Smooth muscle cell (in vitro differentiated cells): ENCODE data around the gene PDXK. TPM values are rescaled to one million over a fixed set of nuclear protein-coding genes. Genes with fewer than 3 reads are reported as not detected.

ENCODE experiments used
- DNase-seq: peaks from one replicate; lab custom pipeline; 2025; ENCODE audit not compliant: unreplicated experiment; lab: John Stamatoyannopoulos, UW
- H2AFZ ChIP-seq: fragments of 200-600 bp; sonication (generic); 2 replicates; pipeline ENCODE4 v1.6.0; 2016; ENCODE audit warnings: antibody characterized with exemption, low read depth, mild to moderate bottlenecking
- H3F3A ChIP-seq: fragments of 200-600 bp; sonication (generic); 2 replicates; pipeline ENCODE4 v1.6.0; 2017; ENCODE audit warnings: antibody characterized with exemption, low read depth
- H3K27ac ChIP-seq: fragments of 200-600 bp; sonication (generic); 2 replicates; pipeline ENCODE4 v1.5.1; 2016; ENCODE audit warnings: low read depth, mild to moderate bottlenecking
- H3K27me3 ChIP-seq: fragments of 200-600 bp; sonication (generic); 2 replicates; pipeline ENCODE4 v1.6.1; 2016; ENCODE audit warnings: low read depth, mild to moderate bottlenecking
- H3K36me3 ChIP-seq: fragments of 200-600 bp; sonication (generic); 2 replicates; pipeline ENCODE4 v1.5.1; 2016; ENCODE audit warnings: low read depth
- H3K4me1 ChIP-seq: fragments of 200-600 bp; sonication (generic); 2 replicates; pipeline ENCODE4 v1.5.1; 2016; ENCODE audit warnings: low read depth
- H3K4me2 ChIP-seq: fragments of 200-600 bp; sonication (generic); 2 replicates; pipeline ENCODE4 v1.6.0; 2016; ENCODE audit warnings: mild to moderate bottlenecking
- H3K4me3 ChIP-seq: fragments of 200-600 bp; sonication (generic); 2 replicates; pipeline ENCODE4 v1.5.1; 2016; ENCODE audit warnings: mild to moderate bottlenecking
- H3K79me2 ChIP-seq: fragments of 200-600 bp; sonication (generic); 2 replicates; pipeline ENCODE4 v1.6.0; 2016; ENCODE audit warnings: low read depth, mild to moderate bottlenecking
- H3K9ac ChIP-seq: fragments of 200-600 bp; sonication (generic); 2 replicates; pipeline ENCODE4 v1.6.0; 2016; ENCODE audit warnings: low read depth
- H3K9me3 ChIP-seq: fragments of 200-600 bp; sonication (generic); replicated peaks from 2 replicates; pipeline ENCODE4 v1.5.1; 2016; ENCODE audit warnings: low read depth
- H4K20me1 ChIP-seq: fragments of 200-600 bp; sonication (generic); 2 replicates; pipeline ENCODE4 v1.6.0; 2016; ENCODE audit warnings: low read depth
- WGBS: methylation state at CpG from one replicate; pipeline ENCODE4 v1.1.7; 2016; ENCODE audit warnings: low lambda C conversion rate; 5-methylcytosine and 5-hydroxymethylcytosine counted together
- polyA plus RNA-seq: library from polyadenylated mRNA; unstranded; fragments of >200 nt; fragmentation: Nextera tagmentation; extraction: Ambion mirVana; gene quantifications from 2 replicates; pipeline ENCODE4 v1.2.1, GENCODE V29; 2016
- total RNA-seq: library from RNA; depleted of rRNA; stranded (reverse); fragments of >200 nt; gene quantifications from 2 replicates; pipeline ENCODE4 v1.2.3, GENCODE V29; 2014
- TF ChIP-seq, protein P1 (sequence below): fragments of 200-600 bp; sonication (generic); IDR thresholded peaks from 2 replicates; pipeline ENCODE4 v1.5.1; 2017; ENCODE audit warnings: borderline replicate concordance, mild to moderate bottlenecking, antibody characterized with exemption; ENCODE audit not compliant: insufficient read depth, poor library complexity, severe bottlenecking

PDXK gene
- total and polyA plus RNA-seq, 2 experiments from 2014 or later = 92.6 to 184 TPM

DNA sequence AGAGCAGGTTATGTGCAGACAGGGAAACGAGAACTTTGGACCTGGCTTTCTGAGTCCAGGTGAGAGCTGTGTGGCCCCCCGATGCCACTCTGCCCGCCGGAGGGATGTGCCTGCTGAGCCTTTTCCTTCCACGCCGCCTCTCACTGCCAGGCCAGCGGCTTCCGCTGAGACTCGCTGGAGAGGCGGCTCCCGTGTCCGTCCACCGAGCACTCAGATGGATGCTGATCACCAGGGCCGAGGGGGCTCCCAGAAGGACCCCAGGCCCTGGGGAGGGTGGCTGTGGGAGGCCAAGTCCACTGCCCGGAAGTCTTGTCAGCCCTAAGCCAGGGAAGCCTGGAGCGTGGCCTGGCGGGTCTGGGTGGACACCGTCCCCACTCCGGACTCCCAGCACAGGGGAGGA is 40.7 kb downstream of the PDXK start:
- no peaks in the 10 kb centered on the region for H3K27me3 ChIP-seq
- H3K9ac ChIP-seq = no peak overlapping the region
- no peak overlapping the region for H3K27ac ChIP-seq
- H3K4me1 ChIP-seq = no peaks in the 10 kb centered on the region
- no peak overlapping the region for H3K4me3 ChIP-seq
- H4K20me1 ChIP-seq = peaks cover 3% of the 10 kb centered on the region
- no peak for DNase-seq
- H3K36me3 ChIP-seq = no peaks in the 10 kb centered on the region
- 99% methylated on average over 19 of the region's 19 CpGs for WGBS
- H3K4me2 ChIP-seq = no peak overlapping the region
- no peaks in the 10 kb centered on the region for H3K79me2 ChIP-seq
- H2AFZ ChIP-seq = no peak overlapping the region
- peaks cover 5% of the 10 kb centered on the region for H3F3A ChIP-seq
- H3K9me3 ChIP-seq = no peaks in the 10 kb centered on the region
- TF ChIP-seq, protein P1, sequence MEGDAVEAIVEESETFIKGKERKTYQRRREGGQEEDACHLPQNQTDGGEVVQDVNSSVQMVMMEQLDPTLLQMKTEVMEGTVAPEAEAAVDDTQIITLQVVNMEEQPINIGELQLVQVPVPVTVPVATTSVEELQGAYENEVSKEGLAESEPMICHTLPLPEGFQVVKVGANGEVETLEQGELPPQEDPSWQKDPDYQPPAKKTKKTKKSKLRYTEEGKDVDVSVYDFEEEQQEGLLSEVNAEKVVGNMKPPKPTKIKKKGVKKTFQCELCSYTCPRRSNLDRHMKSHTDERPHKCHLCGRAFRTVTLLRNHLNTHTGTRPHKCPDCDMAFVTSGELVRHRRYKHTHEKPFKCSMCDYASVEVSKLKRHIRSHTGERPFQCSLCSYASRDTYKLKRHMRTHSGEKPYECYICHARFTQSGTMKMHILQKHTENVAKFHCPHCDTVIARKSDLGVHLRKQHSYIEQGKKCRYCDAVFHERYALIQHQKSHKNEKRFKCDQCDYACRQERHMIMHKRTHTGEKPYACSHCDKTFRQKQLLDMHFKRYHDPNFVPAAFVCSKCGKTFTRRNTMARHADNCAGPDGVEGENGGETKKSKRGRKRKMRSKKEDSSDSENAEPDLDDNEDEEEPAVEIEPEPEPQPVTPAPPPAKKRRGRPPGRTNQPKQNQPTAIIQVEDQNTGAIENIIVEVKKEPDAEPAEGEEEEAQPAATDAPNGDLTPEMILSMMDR = no peak

DNA sequence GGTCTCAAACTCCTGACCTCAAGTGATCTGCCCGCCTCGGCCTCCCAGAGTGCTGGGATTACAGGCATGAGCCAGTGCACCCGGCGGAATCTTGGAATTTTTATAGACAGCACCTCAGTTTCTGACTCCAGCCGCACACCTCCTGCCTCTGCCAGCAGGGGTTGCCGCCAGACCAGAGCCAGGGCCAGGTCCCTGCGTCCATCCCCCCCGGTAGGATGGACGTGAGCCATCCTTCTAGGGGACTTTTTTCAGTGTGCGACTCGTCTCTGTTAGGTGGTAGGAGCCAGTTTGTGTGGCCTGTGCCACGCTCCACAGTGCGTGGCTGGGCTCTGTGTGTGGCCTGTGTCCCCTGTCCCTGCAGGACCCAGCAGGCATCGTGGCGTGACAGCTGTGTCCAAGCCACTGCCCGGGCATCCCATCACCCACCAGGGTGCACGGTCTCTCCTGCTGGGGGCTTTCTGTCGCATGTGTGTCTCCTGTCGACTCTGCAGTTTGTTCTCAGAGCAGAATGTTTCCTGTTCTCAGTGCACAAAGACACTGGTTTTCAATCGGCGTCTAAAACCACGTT is 41.5 kb downstream of the PDXK start:
- no peaks in the 10 kb centered on the region for H3K4me1 ChIP-seq
- H3K36me3 ChIP-seq = no peaks in the 10 kb centered on the region
- H2AFZ ChIP-seq = no peak overlapping the region
- peaks cover under 1% of the 10 kb centered on the region for H4K20me1 ChIP-seq
- no peaks in the 10 kb centered on the region for H3K79me2 ChIP-seq
- peaks cover 5% of the 10 kb centered on the region for H3F3A ChIP-seq
- H3K4me3 ChIP-seq = no peak overlapping the region
- 95% methylated on average over 22 of the region's 22 CpGs for WGBS
- H3K27me3 ChIP-seq = no peaks in the 10 kb centered on the region
- TF ChIP-seq, protein P1 = no peak
- no peak overlapping the region for H3K27ac ChIP-seq
- no peaks in the 10 kb centered on the region for H3K9me3 ChIP-seq
- no peak overlapping the region for H3K9ac ChIP-seq
- no peak overlapping the region for H3K4me2 ChIP-seq
- no peak for DNase-seq

DNA sequence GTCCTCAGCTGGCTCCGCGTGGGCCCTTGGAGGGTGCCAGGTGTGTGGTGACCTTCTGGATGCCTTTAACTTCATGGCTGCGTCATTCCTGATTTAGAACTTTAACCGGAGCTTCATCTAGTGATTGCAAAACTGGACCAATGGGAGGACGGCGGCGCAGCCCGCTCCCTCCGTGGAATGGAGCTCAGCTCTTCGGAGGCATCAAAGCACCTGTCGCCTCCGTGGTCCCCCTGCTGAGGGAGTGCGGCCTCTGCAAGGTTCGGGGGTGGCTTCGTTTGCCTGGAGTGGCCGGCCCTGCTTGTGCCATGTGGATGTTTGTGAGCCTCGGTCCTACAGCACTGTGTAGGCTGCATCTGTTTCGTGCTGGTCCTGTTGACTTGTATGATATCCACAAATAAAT is 43.0 kb downstream of the PDXK start:
- Histone ChIP-seq H3K9ac (no peak overlapping the region), H3K27ac (no peak overlapping the region), H3K4me3 (no peak overlapping the region), H3K9me3 (no peaks in the 10 kb centered on the region), H3K4me2 (no peak overlapping the region), H3F3A (peaks cover 5% of the 10 kb centered on the region), H2AFZ (no peak overlapping the region), H3K36me3 (no peaks in the 10 kb centered on the region), H3K79me2 (no peaks in the 10 kb centered on the region), H3K27me3 (no peaks in the 10 kb centered on the region), H4K20me1 (no peaks in the 10 kb centered on the region), H3K4me1 (no peaks in the 10 kb centered on the region)
- no peak for DNase-seq
- TF ChIP-seq, protein P1 = no peak
- 97% methylated on average over 18 of the region's 18 CpGs for WGBS
